GM23338 (cell line): Measurements from ENCODE around the gene TST. TPM values are rescaled to one million over a fixed set of nuclear protein-coding genes. Genes with fewer than 3 reads are reported as not detected.

Experiments
- ATAC-seq: fragments of 200-7000 bp; cut with Tn5 transposase; 3 replicates; pipeline ENCODE4 v1.9.1; 2020
- DNase-seq: peaks from one replicate; pipeline ENCODE4 v3.0.0-alpha.2; 2015; ENCODE audit warnings: low spot score
- H2AFZ ChIP-seq: fragments of 200-600 bp; sonication (generic); 2 replicates; pipeline ENCODE4 v1.8.0; 2016; ENCODE audit warnings: antibody characterized with exemption, mild to moderate bottlenecking, moderate library complexity
- H3F3A ChIP-seq: fragments of 200-600 bp; sonication (generic); replicated peaks from 2 replicates; pipeline ENCODE4 v1.8.0; 2017; ENCODE audit warnings: antibody characterized with exemption, mixed run types, low read depth
- H3K27ac ChIP-seq: fragments of 200-600 bp; sonication (generic); 2 replicates; pipeline ENCODE4 v1.6.1; 2016; ENCODE audit warnings: low read depth
- H3K27me3 ChIP-seq: fragments of 200-600 bp; sonication (generic); 2 replicates; pipeline ENCODE4 v1.8.0; 2016; ENCODE audit warnings: mild to moderate bottlenecking, mixed run types, moderate library complexity; ENCODE audit not compliant: insufficient read depth
- H3K36me3 ChIP-seq: fragments of 200-600 bp; sonication (generic); 2 replicates; pipeline ENCODE4 v1.8.0; 2016; ENCODE audit warnings: mild to moderate bottlenecking; ENCODE audit not compliant: insufficient read depth
- H3K4me1 ChIP-seq: fragments of 200-600 bp; sonication (generic); 2 replicates; pipeline ENCODE4 v1.8.0; 2016; ENCODE audit warnings: mild to moderate bottlenecking, moderate library complexity; ENCODE audit not compliant: insufficient read depth
- H3K4me2 ChIP-seq: fragments of 200-600 bp; sonication (generic); 2 replicates; pipeline ENCODE4 v1.7.1; 2017; ENCODE audit warnings: mixed run types
- H3K4me3 ChIP-seq: fragments of 200-600 bp; sonication (generic); 2 replicates; pipeline ENCODE4 v1.6.1; 2016; ENCODE audit warnings: mixed run types
- H3K79me2 ChIP-seq: fragments of 200-600 bp; sonication (generic); replicated peaks from 2 replicates; pipeline ENCODE4 v1.8.0; 2017; ENCODE audit warnings: mild to moderate bottlenecking; ENCODE audit not compliant: insufficient read depth
- H3K9me2 ChIP-seq: fragments of 200-600 bp; sonication (generic); 2 replicates; pipeline ENCODE4 v1.8.0; 2017; ENCODE audit not compliant: insufficient read depth
- H4K20me1 ChIP-seq: fragments of 200-600 bp; sonication (generic); replicated peaks from 2 replicates; pipeline ENCODE4 v1.8.0; 2017; ENCODE audit warnings: mild to moderate bottlenecking; ENCODE audit not compliant: insufficient read depth
- H3K27ac Mint-ChIP-seq: 2 replicates; pipeline ENCODE4 v1.8.0; 2020; ENCODE audit warnings: inconsistent platforms, mild to moderate bottlenecking, moderate library complexity, mixed read lengths
- H3K27me3 Mint-ChIP-seq: 3 replicates; pipeline ENCODE4 v1.8.0; 2022; ENCODE audit warnings: low read depth, mild to moderate bottlenecking, moderate library complexity, mixed read lengths, inconsistent platforms; ENCODE audit not compliant: insufficient read depth, poor library complexity
- H3K36me3 Mint-ChIP-seq: 3 replicates; pipeline ENCODE4 v1.8.0; 2021; ENCODE audit warnings: low read depth, mild to moderate bottlenecking, inconsistent platforms, moderate library complexity, mixed read lengths
- H3K4me1 Mint-ChIP-seq: 3 replicates; pipeline ENCODE4 v1.8.0; 2020; ENCODE audit warnings: mild to moderate bottlenecking, inconsistent platforms, mixed read lengths
- H3K4me3 Mint-ChIP-seq: 3 replicates; pipeline ENCODE4 v1.8.0; 2021; ENCODE audit warnings: moderate library complexity, mild to moderate bottlenecking, inconsistent platforms, mixed read lengths
- H3K9me3 Mint-ChIP-seq: 3 replicates; pipeline ENCODE4 v1.8.0; 2020; ENCODE audit warnings: moderate library complexity, mild to moderate bottlenecking, inconsistent platforms, mixed read lengths
- CREB1 ChIP-seq: fragments of 250-450 bp; sonication (Bioruptor Pico); IDR thresholded peaks from 2 replicates; pipeline ENCODE4 v1.5.0; 2020; ENCODE audit warnings: low read depth, mild to moderate bottlenecking, moderate library complexity
- CTCF ChIP-seq, 2 experiments: fragments of 200-600 bp in 1 of 2; sonication (generic) in 1 of 2; conservative IDR thresholded peaks; 2 replicates each; pipeline versions ENCODE4 v1.5.1 to v1.6.1; 2016 to 2017; ENCODE audit warnings: antibody characterized with exemption in 2 of 2, low read depth in 2 of 2, mild to moderate bottlenecking in 2 of 2, moderate library complexity in 1 of 2
- ETS1 ChIP-seq: IDR thresholded peaks from 2 replicates; pipeline ENCODE4 v1.6.1; 2016; ENCODE audit warnings: antibody characterized with exemption
- EZH2 ChIP-seq: fragments of 200-600 bp; sonication (generic); IDR thresholded peaks from one replicate; pipeline ENCODE4 v1.8.0; 2017; ENCODE audit warnings: antibody characterized with exemption, mild to moderate bottlenecking, low read depth; ENCODE audit not compliant: unreplicated experiment
- EZH2phosphoT487 ChIP-seq: fragments of 200-600 bp; sonication (generic); IDR thresholded peaks from one replicate; pipeline ENCODE4 v1.8.1; 2018; ENCODE audit warnings: antibody characterized with exemption; ENCODE audit not compliant: unreplicated experiment
- JUNB ChIP-seq: IDR thresholded peaks from one replicate; pipeline ENCODE4 v1.6.1; 2016; ENCODE audit warnings: antibody characterized with exemption; ENCODE audit not compliant: unreplicated experiment
- NANOG ChIP-seq: IDR thresholded peaks from 2 replicates; pipeline ENCODE4 v1.6.1; 2016; ENCODE audit warnings: antibody characterized with exemption, borderline replicate concordance
- POLR2AphosphoS5 ChIP-seq: IDR thresholded peaks from 2 replicates; pipeline ENCODE4 v1.6.1; 2016; ENCODE audit warnings: antibody characterized with exemption, low read depth
- REST ChIP-seq: IDR thresholded peaks from one replicate; pipeline ENCODE4 v1.6.1; 2018; ENCODE audit warnings: antibody characterized with exemption; ENCODE audit not compliant: unreplicated experiment
- STAT1 ChIP-seq: IDR thresholded peaks from one replicate; pipeline ENCODE4 v1.6.1; 2016; ENCODE audit warnings: antibody characterized with exemption; ENCODE audit not compliant: unreplicated experiment
- ZNF114 ChIP-seq: fragments of 250-450 bp; sonication (Bioruptor Pico); IDR thresholded peaks from 2 replicates; pipeline ENCODE4 v1.5.0; 2020; ENCODE audit warnings: mild to moderate bottlenecking, moderate library complexity
- ZNF331 ChIP-seq: fragments of 250-450 bp; sonication (Bioruptor Pico); IDR thresholded peaks from 2 replicates; pipeline ENCODE4 v1.5.0; 2020; ENCODE audit warnings: low read depth, mild to moderate bottlenecking, moderate library complexity
- ZNF462 ChIP-seq: fragments of 250-450 bp; sonication (Bioruptor Pico); IDR thresholded peaks from 2 replicates; pipeline ENCODE4 v1.5.0; 2020; ENCODE audit warnings: mild to moderate bottlenecking, moderate library complexity
- polyA plus RNA-seq: library from polyadenylated mRNA; unstranded; fragments of >200 nt; fragmentation: Nextera tagmentation; extraction: Ambion mirVana; gene quantifications from 2 replicates; pipeline ENCODE4 v1.2.1, GENCODE V29; 2016
- total RNA-seq: library from RNA; depleted of rRNA; stranded (reverse); fragments of >200 nt; shearing (Covaris generic); gene quantifications from 2 replicates; pipeline ENCODE4 v1.2.3, GENCODE V29; 2014

TST gene
- total and polyA plus RNA-seq, 2 experiments from 2014 or later: 14.6 to 32.7 TPM

GRCh38 chr22:37049224-37049623, 30.0 kb upstream of the TST start:
- Mint-ChIP-seq H3K27me3 (peaks cover 8% of the 10 kb centered on the region), H3K4me1 (peaks cover 6% of the 10 kb centered on the region), H3K27ac (no peak overlapping the region), H3K9me3 (no peaks in the 10 kb centered on the region), H3K36me3 (no peaks in the 10 kb centered on the region), H3K4me3 (no peak overlapping the region; the same call in 2 of the 3 replicates)
- Histone ChIP-seq H2AFZ (no peak overlapping the region), H3K27ac (no peak overlapping the region), H3K79me2 (no peaks in the 10 kb centered on the region), H3K4me2 (no peak overlapping the region), H3K9me2 (no peaks in the 10 kb centered on the region), H3K36me3 (no peaks in the 10 kb centered on the region), H3K27me3 (peaks cover 4% of the 10 kb centered on the region; the same call in 1 of the 2 replicates), H3K4me1 (peaks cover 3% of the 10 kb centered on the region; the same call in 1 of the 2 replicates), H4K20me1 (0 out of 2 replicates have a peak, but pooled peaks cover 4% of the 10 kb centered on the region), H3K4me3 (no peak overlapping the region), H3F3A (no peaks in the 10 kb centered on the region)
- no peak for ATAC-seq
- TF ChIP-seq POLR2AphosphoS5: no peak
- no peak for TF ChIP-seq REST
- TF ChIP-seq ZNF331 (CRISPR knock-in tag): no peak
- no peak for TF ChIP-seq NANOG
- no peak for TF ChIP-seq CREB1 (CRISPR knock-in tag)
- no peak for TF ChIP-seq ETS1
- TF ChIP-seq ZNF462 (CRISPR knock-in tag): no peak
- TF ChIP-seq EZH2phosphoT487: no peak
- TF ChIP-seq EZH2: no peak
- no peak for TF ChIP-seq JUNB
- no peak for TF ChIP-seq ZNF114
- no peak for TF ChIP-seq STAT1
- no peak for TF ChIP-seq CTCF (conservative IDR thresholded peaks at IDR 0.05; ENCODE audit: low read depth in 2 of 2)
- no peak for DNase-seq
